Common myeloid progenitor, CD34-positive (primary cell): Measurements from ENCODE around the gene AMMECR1. TPM values are rescaled to one million over a fixed set of nuclear protein-coding genes. Genes with fewer than 3 reads are reported as not detected.

Experiments
- CTCF ChIA-PET: fragments of 350-600 bp; sonication (Branson Sonifier 250); formaldehyde crosslinking; loops from one replicate; lab custom pipeline; 2021; ENCODE audit warnings: antibody characterized with exemption; lab: Charles Lee
- POLR2A ChIA-PET: fragments of 350-600 bp; sonication (Branson Sonifier 250); formaldehyde crosslinking; loops from one replicate; lab custom pipeline; 2021; ENCODE audit warnings: antibody characterized with exemption; lab: Charles Lee
- DNase-seq, 3 donors: peaks; one replicate each; pipeline versions ENCODE4 v3.0.0 to v3.0.0-alpha.2; 2013
- H3K27ac ChIP-seq, 2 experiments: 1 replicate in 1 of 2; 2 replicates in 1 of 2; pipeline ENCODE4 v1.7.0; 2013; ENCODE audit warnings: inconsistent platforms in 2 of 2, low read length in 2 of 2, mild to moderate bottlenecking in 2 of 2, low read depth in 1 of 2, moderate library complexity in 1 of 2; ENCODE audit not compliant: severe bottlenecking in 2 of 2, insufficient read depth in 1 of 2, poor library complexity in 1 of 2
- H3K27me3 ChIP-seq, 5 experiments: replicated peaks in 2 of 5; 1 replicate in 3 of 5; 2 replicates in 2 of 5; pipeline versions ENCODE4 v1.6.1 to v1.7.0; 2013; ENCODE audit warnings: low read length in 4 of 5, mild to moderate bottlenecking in 2 of 5, moderate library complexity in 2 of 5, inconsistent platforms in 1 of 5; ENCODE audit not compliant: insufficient read depth in 5 of 5, control insufficient read depth in 4 of 5
- H3K36me3 ChIP-seq, 4 experiments: 1 replicate in 2 of 4; 2 replicates in 2 of 4; pipeline versions ENCODE4 v1.6.1 to v1.7.0; 2013; ENCODE audit warnings: low read length in 3 of 4, control low read depth in 1 of 4, mild to moderate bottlenecking in 1 of 4; ENCODE audit not compliant: control insufficient read depth in 4 of 4, insufficient read depth in 4 of 4
- H3K4me1 ChIP-seq, 4 experiments: 1 replicate in 3 of 4; 2 replicates in 1 of 4; pipeline versions ENCODE4 v1.6.1 to v1.7.1; 2013; ENCODE audit warnings: low read length in 3 of 4, mild to moderate bottlenecking in 3 of 4, control low read depth in 1 of 4, inconsistent platforms in 1 of 4, moderate library complexity in 1 of 4; ENCODE audit not compliant: control insufficient read depth in 4 of 4, insufficient read depth in 4 of 4; ENCODE audit errors: control extremely low read depth in 1 of 4
- H3K4me3 ChIP-seq, 7 experiments: 1 replicate in 4 of 7; 2 replicates in 3 of 7; pipeline versions ENCODE4 v1.5.1 to v1.7.0; 2013; ENCODE audit warnings: mild to moderate bottlenecking in 7 of 7, low read length in 6 of 7, moderate library complexity in 6 of 7, inconsistent platforms in 2 of 7, low read depth in 2 of 7, control low read depth in 1 of 7; ENCODE audit not compliant: insufficient read depth in 4 of 7, control insufficient read depth in 1 of 7; ENCODE audit errors: extremely low read depth in 1 of 7
- H3K9me3 ChIP-seq, 5 experiments: 1 replicate in 4 of 5; 2 replicates in 1 of 5; pipeline versions ENCODE4 v1.6.1 to v1.7.1; 2013; ENCODE audit warnings: low read length in 4 of 5, mild to moderate bottlenecking in 2 of 5, inconsistent platforms in 1 of 5, low read depth in 1 of 5, moderate library complexity in 1 of 5; ENCODE audit not compliant: control insufficient read depth in 4 of 5, insufficient read depth in 2 of 5; ENCODE audit errors: control extremely low read depth in 1 of 5
- whole genome bisulfite sequencing: methylation state at CpG from one replicate; pipeline ENCODE4 v1.1.5; 2013; ENCODE audit not compliant: insufficient coverage; 5-methylcytosine and 5-hydroxymethylcytosine counted together
- polyA plus RNA-seq: library from polyadenylated mRNA; unstranded; fragments of 120-200 nt; gene quantifications from one replicate; pipeline ENCODE4 v1.2.1, GENCODE V29; 2013

Gene AMMECR1
- 6.6 TPM for polyA plus RNA-seq

GRCh38 chrX:110317820-110318663 lies at the start of gene AMMECR1:
Gene AMMECR1, minus strand, starts transcription at chrX:110318085. Its CDS starts 14 bp downstream, at chrX:110318071.
- Histone ChIP-seq H3K4me1 (peaks cover 4 to 12% (median 9%) of the 10 kb centered on the region in 4 experiments), H3K27ac (peak within 1 kb of the TSS in 1 of 2 experiments; percentile 74), H3K36me3 (no peaks in the 10 kb centered on the region), H3K9me3 (no peaks in the 10 kb centered on the region), H3K4me3 (peak within 1 kb of the TSS; percentile 65 to 85 (median 73)), H3K27me3 (peaks cover 0 to 5% (median 0%) of the 10 kb centered on the region in 5 experiments)
- peak; percentile 80 to 92 (median 89) for DNase-seq
- CTCF ChIA-PET, result interaction anchor here (1.1 to 1.7 kb wide), 3 partner anchors 48 to 83 kb away, joined by 3 read pairs; no protein-coding TSS in a partner anchor
- WGBS, result 31% methylated on average over 42 of the region's 78 CpGs
- POLR2A ChIA-PET, result no interaction called here

- H3K9me3 ChIP-seq, result no peaks in the 10 kb centered on the region
- ChIA-PET CTCF (no interaction called here), POLR2A (no interaction called here)
- H3K4me1 ChIP-seq, result no peaks in the 10 kb centered on the region
- no CpG with 5 or more reads among the region's 1 CpG for WGBS
- no peaks in the 10 kb centered on the region for H3K36me3 ChIP-seq
- no peak overlapping the region for H3K27ac ChIP-seq
- H3K4me3 ChIP-seq, result no peak overlapping the region
- peaks cover 0 to 2% (median 0%) of the 10 kb centered on the region in 5 experiments for H3K27me3 ChIP-seq
- peak in 2 of 3 donors; percentile 26 to 51 for DNase-seq
These were observed 45.4 kb upstream of the AMMECR1 start for GRCh38 chrX:110363244-110363643.

DNA sequence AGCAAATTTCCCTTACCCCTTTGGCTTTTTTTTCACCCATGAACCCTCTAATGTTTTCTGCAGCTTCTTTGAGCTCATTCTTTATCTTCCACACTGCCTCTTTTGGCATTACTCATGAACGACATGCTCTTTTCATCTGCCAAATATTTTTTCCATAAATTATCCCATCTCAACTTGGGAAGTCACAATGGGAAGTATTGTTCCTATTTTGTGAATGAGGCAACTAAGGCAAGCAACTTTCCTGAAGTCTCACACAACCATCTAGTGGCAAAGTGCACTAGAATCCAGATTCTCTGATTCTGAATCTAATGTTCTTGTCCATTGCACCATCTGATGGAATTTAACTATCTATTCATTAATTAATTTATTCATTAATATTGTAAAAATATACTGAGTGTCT lies 41.4 kb upstream of the AMMECR1 start:
- no peaks in the 10 kb centered on the region for H3K4me1 ChIP-seq
- WGBS, result no CpG with 5 or more reads among the region's 1 CpG
- CTCF ChIA-PET, result no interaction called here
- no peak overlapping the region for H3K27ac ChIP-seq
- POLR2A ChIA-PET, result no interaction called here
- DNase-seq, result no peak
- no peaks in the 10 kb centered on the region for H3K36me3 ChIP-seq
- H3K9me3 ChIP-seq, result peaks cover 0 to 2% (median 0%) of the 10 kb centered on the region in 5 experiments
- H3K4me3 ChIP-seq, result no peak overlapping the region
- H3K27me3 ChIP-seq, result peaks cover 0 to 2% (median 0%) of the 10 kb centered on the region in 5 experiments

- no peaks in the 10 kb centered on the region for H3K4me1 ChIP-seq
- H3K9me3 ChIP-seq, result peaks cover 0 to 2% (median 0%) of the 10 kb centered on the region in 5 experiments
- H3K27ac ChIP-seq, result no peak within 1 kb of the TSS
- H3K4me3 ChIP-seq, result no peak within 1 kb of the TSS
- POLR2A ChIA-PET, result no interaction called here
- H3K36me3 ChIP-seq, result no peaks in the 10 kb centered on the region
- H3K27me3 ChIP-seq, result peaks cover 0 to 2% (median 0%) of the 10 kb centered on the region in 5 experiments
- CTCF ChIA-PET, result no interaction called here
- no peak for DNase-seq
- 94% methylated on average over 2 of the region's 2 CpGs for WGBS
These were observed 40.7 kb upstream of the AMMECR1 start, which contains the start of gene RTL9 for GRCh38 chrX:110358548-110358947. Gene RTL9, plus strand, starts transcription at chrX:110358848. Its CDS starts 91,770 bp downstream, at chrX:110450618.

DNA sequence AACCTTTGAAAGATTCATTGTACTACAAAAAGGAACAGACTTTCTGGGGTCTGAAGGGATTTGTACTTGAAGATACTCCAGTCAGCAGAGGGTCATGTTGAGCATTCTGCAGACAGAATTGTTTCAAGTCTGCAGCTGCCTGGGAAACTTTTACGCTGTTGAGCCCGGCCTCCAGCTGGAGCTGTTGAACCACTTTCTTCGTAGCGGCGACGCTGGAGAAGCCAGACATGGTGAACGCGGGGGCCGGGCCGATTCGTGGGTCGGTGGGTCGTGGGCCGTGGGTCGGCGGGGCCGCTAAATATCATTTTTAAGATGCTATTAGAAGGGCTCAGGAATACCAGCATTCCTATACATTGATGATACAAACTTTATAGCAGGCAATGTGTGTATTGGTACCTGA lies 28.8 kb upstream of the AMMECR1 start:
- no peak for DNase-seq
- H3K9me3 ChIP-seq, result no peaks in the 10 kb centered on the region
- WGBS, result 71% methylated on average over 14 of the region's 17 CpGs
- H3K36me3 ChIP-seq, result no peaks in the 10 kb centered on the region
- POLR2A ChIA-PET, result no interaction called here
- H3K27me3 ChIP-seq, result no peaks in the 10 kb centered on the region
- H3K4me1 ChIP-seq, result no peaks in the 10 kb centered on the region
- no peak overlapping the region for H3K4me3 ChIP-seq
- H3K27ac ChIP-seq, result no peak overlapping the region
- CTCF ChIA-PET, result no interaction called here

- POLR2A ChIA-PET, result no interaction called here
These were observed 23.5 kb upstream of the AMMECR1 start for GRCh38 chrX:110341189-110342035.

More at GRCh38 chrX:110341189-110342035, 23.5 kb upstream of the AMMECR1 start:
- no peak overlapping the region for H3K27ac ChIP-seq
- H3K4me1 ChIP-seq, result no peaks in the 10 kb centered on the region
- H3K36me3 ChIP-seq, result no peaks in the 10 kb centered on the region
- CTCF ChIA-PET, result no interaction called here
- peak in 2 of 3 donors; percentile 6 to 27 for DNase-seq
- peaks cover 0 to 5% (median 0%) of the 10 kb centered on the region in 5 experiments for H3K27me3 ChIP-seq
- WGBS, result 67% methylated on average over 6 of the region's 11 CpGs
- H3K4me3 ChIP-seq, result no peak overlapping the region
- H3K9me3 ChIP-seq, result no peaks in the 10 kb centered on the region
